Cerebellar nuclear complex (tissue), 1 donor: Measurements from ENCODE around the gene PALLD.

Source experiments
- DNase-seq, 2 experiments: peaks; one replicate each; lab custom pipeline; 2025; lab: John Stamatoyannopoulos, UW

PALLD gene

DNA sequence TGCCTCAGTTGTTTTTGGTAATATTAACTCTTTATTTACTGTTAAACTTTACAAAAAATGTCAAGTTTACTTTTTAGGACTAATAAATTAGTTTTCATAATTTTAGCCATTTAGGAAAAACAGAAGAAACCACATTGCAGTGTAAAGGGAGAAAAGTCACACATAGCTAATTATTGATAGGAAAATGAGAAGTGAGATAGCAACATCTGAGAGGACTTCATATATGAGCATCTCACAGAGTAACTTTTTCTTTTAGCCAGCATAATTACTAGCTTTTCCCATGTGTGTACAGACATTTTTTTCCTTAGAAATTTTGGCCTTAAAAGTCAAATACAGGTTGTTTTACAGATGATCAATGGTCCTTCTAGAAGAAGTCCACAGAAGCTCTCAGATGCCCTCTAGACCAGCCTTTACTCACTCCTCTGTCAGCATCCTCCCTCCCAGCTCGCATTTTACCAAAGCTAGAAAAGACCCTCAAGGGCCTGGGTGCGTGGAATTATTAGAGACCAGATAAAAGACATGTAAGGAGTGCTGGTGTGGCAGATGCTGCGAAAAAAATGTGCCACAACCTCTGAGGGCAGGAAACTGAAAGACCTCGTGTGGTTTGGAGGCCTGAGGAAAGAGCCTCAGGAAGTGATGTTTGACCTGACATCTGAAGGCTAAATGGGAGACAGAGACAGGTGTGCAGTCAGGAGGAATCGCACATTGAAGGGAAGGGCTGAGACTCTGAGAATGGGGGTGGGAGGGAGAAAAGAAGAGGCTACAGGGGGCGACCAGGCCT, 356.3 kb downstream of the PALLD start:
- no peak for DNase-seq

DNA sequence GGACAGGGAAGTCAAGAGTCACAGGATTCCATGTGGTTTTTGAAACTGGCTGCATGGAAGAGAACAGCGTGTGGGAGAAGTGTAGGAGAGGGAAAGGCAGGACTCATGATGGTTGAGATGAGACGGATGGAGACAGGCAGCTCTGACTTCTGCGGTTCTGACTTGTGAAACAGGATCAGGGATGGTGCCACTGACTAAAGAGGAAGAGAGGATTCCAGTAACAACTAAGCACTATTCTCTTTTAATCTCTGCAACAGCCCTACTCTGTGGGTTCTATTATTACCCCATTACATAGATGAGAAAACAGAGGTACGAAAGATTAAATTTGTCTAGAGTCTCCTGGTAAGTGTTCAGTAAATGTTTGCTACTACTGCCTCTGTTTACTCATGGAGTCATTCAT, 356.9 kb downstream of the PALLD start:
- DNase-seq, result no peak

DNA sequence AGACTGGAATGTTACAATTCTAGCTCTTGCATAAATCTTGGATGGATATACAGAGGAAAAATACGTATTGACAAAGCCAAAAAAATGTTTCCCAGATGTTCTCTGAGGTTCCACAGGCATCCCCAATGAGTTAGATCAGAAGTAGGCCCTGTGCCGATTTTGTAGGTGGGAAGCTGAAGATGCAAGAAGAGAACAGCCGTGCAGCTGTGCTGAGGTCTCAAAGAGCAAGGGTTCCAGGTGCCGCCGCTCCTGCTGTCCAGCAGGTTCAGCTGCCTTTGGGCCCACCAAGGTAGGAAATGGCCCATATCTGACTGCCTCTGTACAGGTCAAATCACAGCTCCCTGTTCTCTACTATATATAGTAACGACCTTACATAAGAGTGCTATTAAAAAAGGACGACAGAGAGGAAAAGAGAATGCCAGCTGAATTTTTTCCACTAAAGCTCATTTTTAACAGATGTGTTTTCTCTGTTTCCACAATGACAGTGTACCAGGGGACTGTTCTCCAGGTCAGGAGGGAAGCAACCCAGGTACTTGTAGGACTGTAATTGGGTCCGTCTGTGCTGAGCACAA, 357.6 kb downstream of the PALLD start:
- DNase-seq, result no peak

DNA sequence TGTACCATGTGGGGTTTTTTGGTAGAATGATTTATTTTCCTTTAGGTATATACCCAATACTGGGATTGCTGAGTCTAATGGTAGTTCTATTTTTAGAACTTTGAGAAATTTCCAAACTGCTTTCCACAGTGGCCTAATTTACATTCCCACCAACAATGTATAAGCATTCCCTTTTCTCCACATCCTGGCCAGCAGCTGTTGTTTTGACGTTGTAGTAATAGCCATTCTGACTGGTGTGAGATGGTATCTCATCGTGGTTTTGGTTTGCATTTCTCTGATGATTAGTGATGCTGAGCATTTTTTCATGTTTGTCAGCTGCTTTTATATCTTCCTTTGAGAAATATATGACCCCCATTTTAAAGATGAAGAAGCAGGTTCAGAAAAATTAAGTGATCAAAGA, 359.5 kb downstream of the PALLD start:
- no peak for DNase-seq

DNA sequence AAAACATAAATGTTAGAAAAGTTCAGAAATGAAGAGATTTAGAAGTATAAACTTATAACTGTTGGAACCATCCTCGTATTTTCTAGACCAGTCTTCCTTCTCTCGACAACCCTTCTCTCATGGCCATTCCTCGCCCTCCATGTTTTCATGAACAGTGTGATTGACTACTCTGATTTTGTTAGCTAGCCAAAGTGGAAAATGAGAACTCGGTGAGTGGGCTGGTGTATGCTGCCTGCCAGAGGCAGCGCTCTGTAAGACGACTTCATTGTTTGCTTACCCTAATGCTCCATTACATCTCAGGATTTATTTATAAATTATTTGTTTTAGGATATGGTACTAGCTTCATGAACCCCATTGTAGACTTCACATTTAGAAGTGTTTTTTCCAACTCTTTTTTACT, 360.2 kb downstream of the PALLD start:
- DNase-seq, result no peak

DNA sequence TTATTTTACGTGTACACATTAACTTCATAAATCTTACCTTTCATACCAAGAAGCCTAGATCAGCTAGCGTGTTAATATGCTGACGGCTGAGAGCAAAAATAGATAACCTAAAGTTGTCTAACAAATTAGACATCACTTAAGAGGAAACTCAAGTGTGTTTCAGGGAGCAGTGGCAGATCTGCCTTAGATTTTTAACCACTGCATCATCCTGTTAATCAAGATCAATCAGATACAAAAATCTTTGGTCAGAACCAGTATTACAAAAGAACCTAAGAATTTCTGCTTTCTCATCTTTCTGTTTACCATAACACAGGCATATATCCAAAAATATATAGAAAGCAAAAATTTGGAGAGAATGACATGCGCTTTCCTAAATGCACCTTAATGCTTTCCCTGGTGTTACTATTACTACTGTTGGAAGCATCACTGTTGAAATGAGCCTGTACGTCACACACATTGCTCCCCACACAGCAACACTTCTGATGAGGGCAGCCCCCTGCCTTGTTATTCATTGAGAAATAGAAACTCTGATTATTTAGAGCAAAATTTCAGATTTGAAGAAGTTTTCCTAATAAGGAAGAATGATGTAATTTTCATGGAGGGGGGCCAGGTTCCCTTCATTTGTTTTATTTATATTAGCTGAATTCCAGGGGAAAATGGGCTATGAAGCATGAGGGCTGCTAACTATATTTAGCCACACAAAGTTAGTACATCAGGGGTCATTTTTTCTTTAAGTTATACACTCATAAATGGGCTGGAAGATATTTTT, 360.9 kb downstream of the PALLD start:
- no peak for DNase-seq

DNA sequence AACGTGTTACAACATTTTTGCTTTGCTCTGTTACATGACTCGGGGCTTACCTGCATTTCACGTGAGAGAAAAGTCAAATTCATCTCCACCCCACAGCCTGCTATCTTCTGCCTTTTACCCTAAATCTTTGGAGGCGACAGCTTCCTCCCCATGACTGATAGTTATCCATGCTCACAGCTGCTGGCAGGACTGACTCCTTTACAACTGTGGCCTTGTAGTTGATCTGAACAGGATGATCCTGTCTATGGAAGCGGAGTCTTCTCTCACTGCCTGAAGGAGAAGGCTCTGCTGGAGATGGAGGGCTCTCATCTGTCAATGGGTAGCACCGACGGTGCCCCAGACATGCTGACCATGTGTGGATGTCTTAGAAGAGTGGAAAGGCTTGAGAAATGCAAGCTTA, 362.2 kb downstream of the PALLD start:
- no peak for DNase-seq

DNA sequence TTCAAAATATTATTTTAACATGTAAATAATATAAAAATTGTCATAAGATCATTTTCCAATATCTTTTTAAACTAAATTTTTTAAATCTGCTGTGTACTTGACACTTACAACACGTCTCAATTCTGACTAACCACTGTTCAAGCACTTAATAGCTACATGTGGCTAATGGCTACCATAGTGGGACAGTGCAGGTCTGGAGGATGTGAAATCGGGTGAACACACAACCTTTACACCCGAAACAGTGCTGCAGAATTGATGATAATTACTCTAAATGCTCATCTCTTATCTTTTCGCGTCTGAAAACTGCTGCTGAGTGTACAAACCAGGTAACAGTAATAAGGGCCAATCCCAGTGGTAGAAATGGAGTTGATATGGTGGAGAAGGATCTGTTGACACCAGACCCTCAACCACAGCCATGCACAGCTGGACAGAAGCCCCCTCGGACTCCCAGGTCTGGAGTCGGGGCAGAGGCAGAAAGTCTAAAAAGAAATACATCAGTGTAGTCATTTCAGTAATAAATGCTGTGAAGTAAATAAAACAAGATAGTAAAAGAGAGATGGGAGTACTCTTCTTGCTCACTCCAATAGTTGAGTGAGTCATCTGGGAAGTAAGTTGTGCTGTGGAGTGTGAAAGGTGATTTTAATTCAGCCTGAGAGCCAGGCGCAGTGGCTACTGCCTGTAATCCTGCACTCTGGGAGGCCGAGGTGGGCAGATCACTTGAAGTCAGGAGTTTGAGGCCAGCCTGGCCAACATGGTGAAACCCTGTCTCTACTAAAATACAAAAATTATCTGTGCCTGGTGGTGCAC, 363.2 kb downstream of the PALLD start:
- DNase-seq, result no peak

DNA sequence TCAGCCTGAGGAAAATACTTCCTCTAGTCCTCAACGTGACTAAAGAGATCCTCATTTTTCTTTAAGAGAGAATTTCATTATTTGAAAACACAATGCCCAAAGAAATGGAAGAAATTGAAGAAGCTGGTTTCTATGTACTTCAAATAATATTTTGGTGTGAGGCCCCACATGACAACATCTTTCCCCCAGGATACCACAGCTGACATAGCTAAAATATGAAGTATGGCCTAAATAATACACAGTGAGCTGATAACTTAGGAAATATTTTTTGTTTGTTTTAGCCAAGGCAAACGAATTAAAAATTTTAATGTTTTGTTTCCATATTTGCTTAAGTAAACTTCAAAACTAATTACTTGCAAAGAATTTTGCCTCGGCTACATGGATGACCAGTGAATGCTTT, 364.0 kb downstream of the PALLD start:
- DNase-seq, result no peak

DNA sequence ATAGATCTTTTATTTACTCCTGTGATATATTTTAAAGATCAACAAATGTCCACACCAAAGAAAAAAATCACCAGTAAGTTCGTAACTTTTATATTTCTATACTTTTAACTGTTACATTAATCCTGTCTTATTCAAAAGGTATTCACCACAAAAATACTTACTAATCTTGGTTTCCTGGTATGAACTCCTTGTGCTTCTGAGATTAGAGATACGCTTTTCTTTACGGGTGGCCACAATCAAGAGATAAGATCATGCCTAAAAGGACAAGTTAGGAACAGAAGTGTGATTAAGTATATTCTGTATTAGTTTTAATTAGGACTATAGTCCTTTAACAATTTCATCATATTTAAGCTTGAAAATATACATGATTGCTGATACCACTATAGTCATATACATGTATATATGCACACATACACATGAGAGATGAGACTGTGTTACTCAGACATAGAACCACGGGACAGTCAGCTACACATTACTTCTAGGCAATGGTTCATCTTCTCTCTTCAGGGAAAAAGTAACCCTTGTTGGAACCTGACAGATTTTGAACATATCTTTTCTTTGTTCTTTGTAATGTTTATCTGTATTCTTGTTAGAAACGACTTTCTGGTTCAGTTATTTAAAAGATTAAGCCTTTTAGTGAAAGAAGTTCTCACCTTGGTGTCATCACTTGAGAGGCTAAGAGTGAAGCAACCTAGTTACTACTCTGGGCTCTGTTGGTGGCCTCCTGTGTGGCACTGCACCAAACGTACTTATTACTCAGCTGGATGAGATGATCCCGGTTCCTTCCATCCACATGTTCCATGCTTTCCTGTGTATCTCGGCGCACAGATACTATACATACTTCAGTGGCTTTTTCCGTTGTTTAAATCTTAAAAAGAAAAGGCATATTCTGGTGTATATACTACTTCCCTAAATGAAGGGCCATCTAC, 367.1 kb downstream of the PALLD start:
- no peak for DNase-seq

DNA sequence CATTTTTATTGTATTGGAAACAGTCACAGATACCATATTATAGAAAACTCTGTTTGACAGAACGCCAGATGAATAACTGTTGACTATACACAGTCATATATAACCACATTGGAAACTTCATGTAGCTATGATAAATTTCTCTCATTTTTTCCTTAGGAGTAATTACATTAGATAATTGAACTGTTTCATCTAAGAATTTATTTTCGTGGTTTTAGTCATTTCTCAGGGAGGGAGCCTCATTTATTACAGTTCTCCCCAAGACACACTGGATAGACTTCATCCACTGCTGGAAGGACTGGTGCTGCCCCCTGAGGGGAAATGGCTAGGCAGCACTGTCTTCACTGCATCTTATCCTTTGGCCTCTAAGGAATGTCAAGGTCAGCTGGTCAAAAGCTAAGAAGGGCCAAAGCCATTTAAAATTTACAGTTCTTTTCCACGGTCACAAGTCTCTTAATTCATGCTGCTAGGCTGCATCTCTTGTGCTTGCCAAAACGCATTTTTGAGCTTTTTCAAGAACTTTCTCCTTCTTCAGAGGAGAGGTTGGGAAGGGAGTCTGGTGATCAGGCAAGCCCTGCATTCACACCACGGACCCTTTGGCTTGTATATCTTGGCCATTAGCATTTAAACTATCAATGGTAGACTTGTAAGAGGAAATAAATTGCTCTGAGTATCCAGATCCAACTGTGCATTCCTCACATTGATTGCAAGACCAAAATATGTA, 368.1 kb downstream of the PALLD start:
- no peak for DNase-seq

DNA sequence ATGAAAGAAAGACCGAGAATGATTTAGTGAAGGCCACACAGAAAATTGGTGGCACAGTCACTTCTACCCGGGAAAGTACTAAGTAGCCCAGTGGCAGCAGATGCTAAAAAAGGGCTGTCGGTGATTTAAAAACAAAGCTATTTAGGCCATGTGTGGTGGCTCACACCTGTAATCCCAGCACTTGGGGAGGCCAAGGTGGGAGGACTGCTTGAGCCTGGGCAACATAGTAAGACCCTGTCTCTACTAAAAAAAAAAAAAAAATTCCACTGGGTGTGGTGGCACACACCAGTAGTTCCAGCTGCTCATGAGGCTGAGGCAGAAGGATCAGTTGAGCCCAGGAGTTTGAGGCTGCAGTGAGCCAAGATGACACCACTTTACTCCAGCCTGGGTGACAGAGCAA, 369.0 kb downstream of the PALLD start:
- DNase-seq, result no peak

DNA sequence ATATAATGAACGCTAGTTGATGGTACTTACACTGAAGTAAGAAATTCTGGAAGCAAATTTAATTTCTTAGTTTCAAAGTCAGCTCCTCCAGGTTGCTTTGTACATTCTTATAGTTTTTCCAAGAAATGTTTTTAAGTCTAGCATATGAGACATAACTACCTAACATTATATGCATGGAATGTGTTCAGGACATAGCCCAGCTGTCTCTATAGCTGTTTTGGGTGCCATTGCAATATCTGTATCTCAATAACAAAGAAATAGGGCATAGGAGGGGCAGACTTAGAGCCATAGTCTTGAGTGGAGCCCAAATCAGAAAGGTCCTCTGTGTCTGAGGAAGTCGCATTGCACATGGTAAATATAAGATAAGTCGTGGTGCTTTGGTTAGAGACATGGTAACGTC, 369.8 kb downstream of the PALLD start:
- no peak for DNase-seq

DNA sequence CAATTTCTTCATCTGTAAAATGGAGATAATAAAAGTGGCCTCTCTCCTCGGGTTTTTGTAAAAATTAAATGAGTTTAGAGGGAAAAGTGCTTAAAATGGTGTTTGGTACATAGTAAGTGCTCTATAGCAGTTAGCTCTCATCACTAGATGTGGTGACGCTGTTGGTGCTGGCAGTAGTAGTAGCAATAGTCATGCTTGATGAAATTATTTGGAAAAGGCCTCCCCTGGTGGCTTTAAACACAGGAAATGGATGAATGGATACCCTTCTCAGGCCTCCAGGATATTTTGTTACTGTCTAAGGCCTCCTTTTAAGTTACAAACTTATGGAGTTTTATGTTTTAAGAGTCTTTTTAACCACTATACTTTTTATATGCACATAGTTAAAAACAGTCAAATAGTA, 370.3 kb downstream of the PALLD start:
- DNase-seq, result no peak

DNA sequence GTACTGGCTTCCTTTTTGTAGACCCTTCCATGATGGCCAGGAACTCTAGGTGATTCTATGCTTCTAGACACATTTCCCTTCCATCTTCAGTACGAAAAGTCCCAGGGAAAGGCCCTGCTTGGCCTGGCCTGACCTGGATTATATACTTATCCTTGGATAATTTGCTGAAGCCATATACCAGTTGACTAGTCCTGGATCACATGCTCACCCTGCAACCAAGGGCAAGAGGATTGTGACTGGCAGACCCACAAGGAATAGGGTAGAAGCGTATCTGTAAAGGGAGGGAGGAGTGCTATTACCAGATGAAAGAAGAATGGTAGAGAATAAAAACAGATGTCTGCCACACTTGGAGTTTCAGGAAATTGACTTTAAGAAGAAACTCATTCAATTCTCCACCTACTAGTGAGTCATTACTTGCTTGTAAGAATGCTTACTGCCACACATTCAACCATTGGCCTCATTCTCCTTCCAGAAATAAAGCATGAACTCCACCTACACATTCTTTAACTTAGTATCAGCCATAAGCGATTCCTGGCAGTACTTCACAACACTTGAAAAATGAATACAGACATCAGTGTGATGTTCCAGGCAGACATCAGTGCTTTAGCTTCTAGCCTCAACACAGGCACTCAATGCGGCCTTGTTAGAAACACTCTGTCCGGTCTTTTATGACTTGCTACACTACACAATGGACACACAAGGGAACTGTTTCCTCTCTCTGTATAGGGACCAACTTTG, 371.4 kb downstream of the PALLD start:
- DNase-seq, result no peak

DNA sequence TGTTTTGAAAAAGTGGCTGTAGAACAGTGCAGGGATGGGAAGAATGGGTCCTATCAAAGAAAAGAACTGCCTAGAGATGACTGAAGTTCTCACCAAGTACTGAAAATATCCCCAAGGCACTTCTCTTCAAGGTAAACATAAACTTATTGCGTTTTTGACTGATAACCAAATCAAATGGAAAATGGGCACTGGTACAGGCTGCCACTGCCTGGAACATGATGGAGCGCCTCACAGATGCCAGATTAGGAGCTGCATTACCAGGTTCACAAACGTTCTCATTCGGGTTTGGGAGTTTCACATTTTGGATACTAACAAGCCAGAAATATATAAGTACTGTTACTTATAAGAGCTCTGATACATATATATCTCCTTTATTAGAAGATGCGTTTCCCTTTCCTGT, 371.9 kb downstream of the PALLD start:
- no peak for DNase-seq

DNA sequence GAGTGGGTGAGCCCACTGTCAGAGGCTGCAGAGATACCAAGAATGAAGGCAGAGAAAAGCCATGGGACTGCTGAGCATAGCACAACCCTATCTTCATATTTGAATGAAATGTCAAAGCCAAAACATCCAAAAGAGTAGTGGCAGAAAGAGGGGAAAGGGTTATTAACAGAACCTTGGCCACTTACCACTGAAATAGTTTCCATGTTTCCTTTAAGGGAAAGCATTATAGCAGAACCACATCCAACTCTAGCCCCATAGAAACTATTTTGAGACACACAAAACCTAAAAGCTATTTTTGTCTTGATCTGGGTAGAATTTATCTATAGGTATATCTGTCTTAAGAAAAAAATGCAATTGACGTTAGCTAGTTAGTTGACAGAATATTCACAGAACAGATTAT, 373.2 kb downstream of the PALLD start:
- DNase-seq, result no peak

DNA sequence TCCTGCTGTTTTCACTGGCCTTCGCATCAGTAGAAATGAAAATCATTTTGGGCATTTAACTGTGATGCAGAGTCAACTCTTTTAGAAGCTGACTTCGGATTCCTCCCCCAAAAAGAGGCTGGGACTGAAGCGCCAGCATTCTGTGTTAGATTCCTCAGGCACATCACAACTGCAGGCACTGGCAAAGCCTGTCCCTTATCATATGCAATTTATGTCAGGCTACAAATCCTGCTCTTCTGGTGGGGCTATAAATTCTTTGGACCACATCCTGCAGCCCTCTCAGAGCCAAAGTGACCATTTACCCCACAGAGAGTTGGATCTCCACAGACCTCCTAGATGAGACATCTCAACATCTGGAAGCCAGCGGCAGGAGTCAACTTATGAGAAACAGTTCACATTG, 374.8 kb downstream of the PALLD start:
- DNase-seq, result no peak

DNA sequence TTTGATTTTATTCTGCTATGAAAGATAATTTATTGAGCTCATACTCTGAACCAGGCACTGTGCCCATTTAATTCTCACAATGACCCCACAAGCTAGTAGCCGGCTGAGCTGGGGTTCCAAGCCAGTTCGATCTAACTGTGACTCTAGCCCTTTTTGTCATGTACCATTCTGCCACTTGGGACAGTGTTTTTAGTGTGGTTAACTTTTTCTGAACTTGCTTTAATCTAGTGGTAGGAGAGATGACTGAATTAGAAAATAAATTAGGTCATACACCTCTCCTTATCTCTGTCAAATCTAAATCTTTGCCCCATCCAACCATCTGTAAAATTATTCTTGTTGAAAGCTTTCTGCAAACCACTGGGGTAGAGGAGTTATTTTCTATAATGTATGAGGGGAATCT, 377.2 kb downstream of the PALLD start:
- no peak for DNase-seq

DNA sequence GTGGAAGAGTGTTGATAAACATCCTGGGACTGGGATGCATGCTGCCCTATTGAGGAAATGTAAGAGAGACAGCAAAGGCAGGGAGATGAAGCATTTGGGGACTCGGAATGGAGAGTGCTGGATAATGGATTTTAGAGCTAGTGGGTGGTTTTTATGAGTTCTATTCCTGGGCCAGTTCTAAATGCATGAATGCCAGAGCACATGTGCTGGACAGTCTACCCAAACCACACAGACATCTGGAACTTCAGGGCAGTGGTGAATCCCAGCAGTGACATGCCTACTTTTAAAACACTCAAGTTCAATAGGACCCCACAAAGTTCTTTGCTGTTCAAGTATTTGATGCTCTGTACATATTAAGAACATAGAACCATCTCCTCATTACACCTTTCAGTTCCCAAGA, 379.3 kb downstream of the PALLD start:
- DNase-seq, result no peak
